Measurements from ENCODE around the gene HSD17B1.

The HSD17B1 gene

DNA sequence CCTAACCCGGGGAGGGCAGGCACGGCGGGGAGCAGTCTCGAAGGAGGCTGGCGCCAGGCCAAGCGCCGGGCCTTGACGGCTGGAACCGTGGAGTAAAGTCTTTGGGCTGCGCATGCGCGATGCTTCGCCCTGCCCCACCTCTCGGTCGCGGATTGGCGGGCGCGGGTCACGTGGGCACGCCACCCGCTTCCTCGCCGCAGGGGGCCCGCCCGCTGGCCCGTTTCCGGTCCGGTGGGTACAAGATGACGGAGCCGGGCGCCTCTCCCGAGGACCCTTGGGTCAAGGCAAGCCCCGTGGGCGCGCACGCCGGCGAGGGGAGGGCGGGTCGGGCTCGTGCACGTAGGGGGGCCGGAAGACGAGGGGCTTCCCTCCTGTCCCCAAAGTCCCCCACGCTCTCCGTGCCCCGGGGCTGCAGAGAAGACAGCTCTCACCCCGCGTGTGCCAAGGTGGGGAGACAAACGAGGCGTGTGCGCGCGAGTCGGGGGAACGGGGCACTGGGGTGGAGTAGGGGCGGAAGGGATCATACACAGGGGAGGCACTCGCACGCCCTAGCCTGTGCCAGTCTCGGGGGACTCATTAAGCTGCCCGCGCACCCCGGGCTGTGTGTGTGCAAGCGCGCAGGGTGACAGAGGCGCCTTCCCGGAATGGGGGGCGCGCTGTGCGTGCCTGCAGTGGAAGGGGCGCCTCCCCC is 14.3 kb downstream of the HSD17B1 start, which contains the start of gene MLX:
Gene MLX (plus strand): TSS at position 218 of the 691 bp plus-strand sequence. CDS start 25 bp downstream, at position 243.
- DNase-seq (ENCODE audit: low read depth): peak; percentile 89

DNA sequence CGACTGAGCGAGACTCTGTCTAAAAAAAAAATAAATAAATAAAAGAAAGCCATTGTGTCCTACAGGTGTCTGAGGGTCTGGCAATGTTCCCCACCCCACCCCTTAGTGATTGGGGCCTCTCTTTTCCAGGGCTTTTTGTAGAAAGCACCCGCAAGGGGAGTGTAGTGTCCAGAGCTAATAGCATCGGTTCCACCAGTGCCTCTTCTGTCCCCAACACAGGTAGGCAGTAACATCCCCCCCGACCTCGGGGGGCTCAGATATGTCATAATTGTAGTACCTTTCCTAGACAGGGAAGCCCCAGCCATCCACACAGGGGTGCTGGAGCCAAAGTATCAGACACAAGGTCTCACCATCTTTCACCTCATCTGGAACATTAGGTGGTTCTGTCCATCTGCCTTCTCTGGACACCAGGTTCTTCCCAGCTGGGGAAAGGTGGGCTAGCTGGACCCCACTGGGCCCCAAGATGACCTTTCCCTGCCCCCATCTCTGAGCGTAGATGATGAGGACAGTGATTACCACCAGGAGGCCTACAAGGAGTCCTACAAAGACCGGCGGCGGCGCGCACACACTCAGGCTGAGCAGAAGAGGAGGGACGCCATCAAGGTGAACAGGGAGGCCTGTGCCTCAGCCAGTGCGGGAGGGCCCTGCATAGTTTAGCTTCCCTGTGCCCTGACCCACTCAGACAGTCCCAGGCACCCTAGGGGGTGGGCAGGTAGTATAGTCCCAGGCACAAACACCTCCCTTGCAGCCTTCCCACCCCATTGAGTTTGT is 15.8 kb downstream of the HSD17B1 start:
- no peak for DNase-seq (ENCODE audit: low read depth)

DNA sequence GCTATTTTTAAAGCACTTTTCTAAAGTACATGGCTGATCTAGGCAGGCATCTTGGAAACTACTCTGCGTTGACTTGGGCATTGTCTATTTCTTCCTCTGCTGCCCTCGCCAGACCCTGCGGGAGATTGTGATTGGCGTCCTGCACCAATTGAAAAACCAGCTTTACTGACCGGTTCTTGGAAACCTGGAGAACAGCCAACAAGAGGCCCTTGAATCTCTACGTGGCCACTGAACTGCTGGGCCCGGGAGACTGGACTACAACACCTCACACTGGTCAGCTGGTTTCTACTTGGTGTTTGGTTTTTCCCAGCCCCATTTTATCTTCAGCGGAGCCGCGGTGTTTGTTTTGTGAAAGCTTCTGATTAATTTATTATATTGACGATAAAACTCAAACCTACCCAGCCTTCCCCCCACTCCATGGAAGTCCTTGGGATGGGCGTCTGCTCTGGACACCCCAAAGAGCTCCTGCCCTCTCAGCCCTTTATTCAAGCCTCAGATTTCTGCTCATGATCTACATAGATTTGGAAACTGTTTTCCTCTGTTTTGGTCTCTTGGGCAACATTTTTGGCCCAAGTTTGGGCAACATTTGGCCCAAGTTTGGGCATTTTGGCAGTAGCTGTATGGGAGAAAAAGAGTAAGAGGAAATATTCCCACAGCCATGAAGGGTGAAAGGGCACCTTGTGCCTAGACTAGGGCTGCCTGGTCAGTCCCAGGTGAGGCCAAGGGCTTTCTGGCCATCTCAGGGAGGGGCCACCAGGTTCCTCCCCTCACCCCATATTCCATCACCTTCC is 18.9 kb downstream of the HSD17B1 start:
- DNase-seq (ENCODE audit: low read depth): no peak

DNA sequence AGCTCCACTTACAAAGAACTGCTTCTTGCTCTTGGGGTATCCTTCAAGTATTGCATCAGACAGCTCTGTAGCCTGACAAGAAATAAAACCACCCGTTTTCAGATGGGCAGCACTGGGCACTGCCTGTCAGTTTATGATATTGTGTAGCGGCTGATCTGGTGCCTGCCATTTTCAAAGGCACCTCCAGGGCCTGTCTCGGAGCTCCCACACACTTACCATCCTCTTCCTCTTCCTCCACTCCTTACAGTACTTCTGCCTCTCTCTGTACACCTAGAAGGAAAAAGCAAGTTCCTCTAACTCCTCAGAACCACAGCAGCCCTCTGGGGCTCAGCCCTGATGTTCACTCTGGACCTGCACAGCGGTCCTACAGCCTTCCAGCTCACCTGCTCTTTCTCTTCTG is 20.4 kb downstream of the HSD17B1 start:
- DNase-seq (ENCODE audit: low read depth): no peak

DNA sequence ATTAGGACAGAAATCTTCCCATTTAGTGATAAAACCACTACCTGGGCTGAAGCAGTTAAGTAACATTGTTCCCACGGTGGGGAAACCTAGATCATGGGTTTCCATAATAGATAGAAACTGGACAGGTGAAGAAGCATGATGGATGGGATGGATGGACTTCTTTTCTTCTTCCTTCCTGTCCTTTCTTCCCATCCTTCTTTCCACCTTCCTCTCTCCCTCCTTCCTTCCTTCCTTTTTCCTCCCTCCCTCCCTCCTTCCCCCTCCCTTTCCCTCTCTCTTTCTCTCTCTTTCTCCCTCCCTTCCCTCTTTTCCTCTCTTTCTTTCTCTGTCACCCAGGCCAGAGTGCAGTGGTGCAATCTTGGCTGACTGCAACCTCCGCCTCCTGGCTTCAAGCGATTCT is 21.7 kb downstream of the HSD17B1 start:
- DNase-seq (ENCODE audit: low read depth): no peak

DNA sequence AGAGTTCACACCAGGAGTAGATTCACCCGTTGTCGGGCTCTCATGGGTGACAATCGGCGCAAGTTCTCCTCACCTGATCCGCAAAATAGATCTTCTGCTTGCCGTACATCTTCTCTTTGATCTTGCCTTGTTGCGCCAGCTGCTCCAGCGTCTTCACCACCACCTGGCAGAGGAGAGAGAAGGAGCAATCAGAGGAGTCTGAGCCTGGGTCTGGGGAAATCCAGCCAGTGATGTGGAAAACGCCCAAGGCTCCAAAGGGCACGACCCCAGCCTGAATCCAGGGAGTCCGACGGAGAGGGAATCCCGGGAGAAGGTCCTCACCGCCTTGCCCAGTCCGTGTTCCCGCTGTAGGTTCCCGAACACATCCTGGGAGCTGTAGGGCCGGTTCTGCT is 24.4 kb downstream of the HSD17B1 start:
- DNase-seq (ENCODE audit: low read depth): no peak

DNA sequence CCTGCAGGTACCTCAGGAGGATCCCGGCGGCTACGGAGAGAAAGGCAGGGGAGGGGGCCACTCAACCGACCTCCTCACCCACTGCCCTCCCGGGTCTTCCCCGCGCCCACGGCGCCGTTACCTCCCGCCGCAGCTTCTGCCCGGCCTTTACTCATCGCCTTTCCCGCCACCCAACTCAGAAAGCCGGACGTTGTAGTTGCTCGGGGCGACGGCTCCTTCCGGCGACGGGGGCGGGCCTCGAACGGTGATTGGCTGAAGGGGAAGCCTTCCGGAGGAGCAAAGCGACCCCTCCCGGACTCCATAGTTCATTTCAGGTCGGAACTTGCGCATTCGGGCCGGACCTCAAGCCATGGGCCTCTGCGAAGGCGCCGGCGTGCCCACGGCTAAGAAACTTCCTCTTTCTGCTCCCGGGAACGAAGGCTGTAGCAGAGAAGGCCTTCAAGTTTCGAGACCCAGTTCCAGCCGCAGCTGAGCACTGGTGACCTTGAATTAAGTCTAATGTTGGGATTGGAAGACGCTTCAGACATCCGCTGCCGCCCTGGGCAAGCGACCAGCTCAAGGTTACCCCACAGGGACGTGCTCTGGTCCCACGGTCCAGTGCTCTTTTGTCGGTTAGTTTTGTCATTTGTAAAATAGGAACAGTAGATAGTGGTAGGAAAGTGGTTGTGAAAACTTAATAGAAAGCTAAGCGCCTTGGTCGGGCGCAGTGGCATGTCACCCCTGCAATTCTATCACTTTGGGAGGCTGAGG is 25.0 kb downstream of the HSD17B1 start, which contains the start of gene PSMC3IP:
Gene PSMC3IP (minus strand): TSS at position 198 of the 750 bp plus-strand sequence. CDS start 43 bp downstream, at position 155.
- peak; percentile 93 for DNase-seq (ENCODE audit: low read depth)

DNA sequence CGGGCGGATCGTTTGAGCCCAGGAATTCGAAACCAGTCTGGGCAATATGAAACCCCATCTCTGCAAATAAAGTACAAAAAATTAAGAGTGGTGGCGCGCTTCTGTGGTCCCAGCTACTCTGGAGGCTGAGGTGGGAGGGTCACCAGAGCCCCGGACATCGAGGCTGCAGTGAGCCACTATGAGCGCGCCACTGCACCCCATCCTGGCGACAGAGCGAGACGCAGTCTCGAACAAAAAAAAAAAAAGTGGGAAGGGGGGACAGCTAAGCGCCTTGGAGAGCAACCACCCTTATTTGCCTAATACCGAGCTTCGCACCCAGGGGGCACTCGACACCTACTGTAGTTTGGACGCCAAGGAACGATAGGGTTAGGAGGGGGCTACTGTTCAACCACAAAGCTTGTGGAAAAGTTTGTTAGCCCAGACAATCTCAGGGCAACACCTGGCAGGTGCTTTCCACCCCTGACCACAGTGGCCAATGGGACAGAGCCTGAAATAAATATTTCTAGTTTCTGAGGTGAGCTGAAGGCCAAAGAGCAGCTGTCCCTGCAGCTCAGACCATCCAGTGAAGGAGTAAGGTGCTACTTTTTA is 25.7 kb downstream of the HSD17B1 start:
- peak; percentile 61 for DNase-seq (ENCODE audit: low read depth)

DNA sequence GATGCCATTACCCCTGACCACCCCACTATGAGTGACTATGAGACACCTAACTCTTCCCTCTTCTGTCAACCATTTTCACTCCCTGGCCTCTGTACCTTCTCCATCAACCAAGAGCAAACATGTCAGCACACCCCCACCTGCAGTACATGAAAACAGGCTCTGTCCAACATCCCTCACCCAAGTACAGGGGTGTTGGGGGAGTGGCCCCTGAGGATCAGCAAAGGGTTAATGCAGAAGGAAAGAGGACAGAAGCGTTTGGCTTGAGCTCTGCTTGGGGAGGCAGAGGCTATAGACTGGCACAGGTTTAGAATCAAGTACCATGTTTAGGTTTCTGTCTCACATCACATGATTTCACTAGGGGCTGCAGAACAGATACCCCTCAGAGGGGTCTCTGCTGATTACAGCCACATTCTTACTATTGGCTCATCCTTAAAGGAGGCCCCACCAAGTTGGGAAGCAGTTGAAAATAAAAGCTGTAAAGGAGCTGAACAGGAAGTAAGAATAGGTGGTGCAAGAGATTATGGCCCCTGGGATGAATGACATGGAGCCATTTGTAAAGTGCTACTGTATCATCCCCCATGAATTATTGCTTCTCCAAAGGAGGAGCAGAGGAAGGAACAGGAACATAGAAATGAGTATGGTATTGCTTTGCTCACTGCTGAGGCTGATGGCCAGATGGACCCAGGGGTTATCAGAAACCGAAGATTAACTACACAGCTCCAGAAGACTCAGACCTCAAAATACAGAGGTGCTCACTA is 27.2 kb downstream of the HSD17B1 start:
- DNase-seq (ENCODE audit: low read depth): no peak

DNA sequence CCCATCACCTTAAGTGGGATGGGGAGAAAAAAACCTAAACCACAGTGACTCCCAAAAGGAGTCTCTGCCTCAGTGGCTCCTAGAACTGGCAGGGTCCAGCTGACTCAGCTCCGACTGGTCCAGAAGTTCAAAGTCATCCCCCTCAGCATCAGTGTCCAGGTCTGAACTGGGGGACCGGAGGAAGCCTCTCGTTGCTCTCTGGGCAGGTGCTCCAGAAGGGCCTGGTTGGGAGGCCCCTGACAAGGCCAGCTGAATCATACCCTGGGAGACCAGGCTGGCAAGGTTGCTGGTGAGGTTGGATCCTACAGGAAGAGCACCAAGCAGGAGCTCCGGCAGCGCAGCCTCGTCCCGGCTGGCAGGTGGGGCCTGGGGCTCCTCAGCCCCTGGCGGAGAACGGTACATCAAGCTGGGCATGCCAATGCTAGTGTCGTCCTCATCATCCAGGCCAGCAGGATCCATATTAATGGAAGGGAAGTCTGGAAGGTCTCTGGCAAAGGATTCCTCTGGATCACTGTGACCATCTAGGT is 29.1 kb downstream of the HSD17B1 start:
- DNase-seq (ENCODE audit: low read depth): no peak

DNA sequence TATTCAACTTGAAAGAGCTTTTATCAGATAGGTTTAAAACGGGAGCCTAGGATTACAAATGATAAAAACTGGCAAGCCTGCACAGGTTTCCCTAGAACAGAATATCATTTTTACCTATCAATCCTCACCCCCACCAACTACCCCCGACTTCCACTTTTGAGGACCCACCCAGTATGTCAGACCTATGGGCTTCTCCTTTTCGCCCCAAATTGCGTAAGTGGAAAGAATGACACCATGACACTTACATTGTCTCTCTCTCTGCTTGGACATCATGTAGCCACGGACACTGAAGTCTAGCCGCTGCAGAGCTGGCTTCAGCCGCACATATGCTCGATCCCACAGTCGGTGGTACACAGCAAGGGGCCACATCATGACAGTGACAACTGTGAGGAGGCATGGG is 32.2 kb downstream of the HSD17B1 start:
- no peak for DNase-seq (ENCODE audit: low read depth)

DNA sequence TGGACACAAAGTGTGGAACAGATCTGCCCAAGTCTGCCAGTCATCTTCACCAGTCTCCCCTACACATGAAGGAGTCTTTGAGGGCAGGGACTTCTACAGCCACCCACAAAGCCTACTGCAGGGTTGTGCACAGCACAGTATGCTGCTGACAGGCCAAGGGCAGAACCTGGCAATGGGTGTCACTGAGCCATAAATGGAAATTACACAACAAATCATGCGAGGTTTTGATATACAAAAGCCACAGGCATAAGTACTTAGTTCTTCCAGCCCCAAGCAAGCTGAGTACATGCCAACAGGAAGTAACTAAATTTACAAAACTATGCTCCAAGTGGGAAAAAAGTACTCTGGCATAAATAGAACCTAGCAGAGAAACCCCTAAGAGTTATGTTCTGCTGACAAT is 32.6 kb downstream of the HSD17B1 start:
- no peak for DNase-seq (ENCODE audit: low read depth)

DNA sequence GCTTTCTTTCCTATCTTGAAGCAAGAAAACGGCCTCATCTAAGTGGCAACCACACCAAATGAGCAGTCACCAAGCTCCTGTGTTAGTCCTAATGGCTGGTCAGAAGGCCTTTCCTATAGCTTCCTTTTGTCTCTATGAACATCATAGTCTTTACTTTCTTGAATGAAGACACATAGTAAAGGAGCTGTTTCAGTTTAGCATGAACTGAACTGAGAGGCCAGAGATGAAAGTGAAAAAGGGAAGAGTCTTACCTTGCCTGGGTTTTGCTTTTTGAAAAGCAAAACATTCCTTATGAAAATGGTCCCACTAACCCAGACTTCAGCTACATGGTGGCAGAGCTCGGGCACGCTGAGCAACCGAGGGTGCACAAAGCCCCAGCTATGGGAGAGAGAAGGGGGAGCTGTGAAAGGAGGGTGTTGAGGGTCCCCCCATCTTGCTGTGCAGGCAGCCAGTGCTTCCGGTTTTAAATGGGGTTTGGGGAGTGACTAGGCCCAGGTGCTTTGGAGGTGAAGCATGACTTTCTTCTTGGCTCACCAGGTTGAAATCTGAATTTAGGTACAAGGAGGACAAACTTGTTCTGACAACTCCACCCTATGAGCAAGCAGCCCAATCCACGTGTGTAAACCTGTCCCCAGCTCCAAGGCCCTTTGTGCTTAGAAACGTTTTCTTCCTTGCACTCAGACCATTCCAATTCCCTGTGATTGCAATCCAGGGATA is 33.9 kb downstream of the HSD17B1 start:
- DNase-seq (ENCODE audit: low read depth): no peak

DNA sequence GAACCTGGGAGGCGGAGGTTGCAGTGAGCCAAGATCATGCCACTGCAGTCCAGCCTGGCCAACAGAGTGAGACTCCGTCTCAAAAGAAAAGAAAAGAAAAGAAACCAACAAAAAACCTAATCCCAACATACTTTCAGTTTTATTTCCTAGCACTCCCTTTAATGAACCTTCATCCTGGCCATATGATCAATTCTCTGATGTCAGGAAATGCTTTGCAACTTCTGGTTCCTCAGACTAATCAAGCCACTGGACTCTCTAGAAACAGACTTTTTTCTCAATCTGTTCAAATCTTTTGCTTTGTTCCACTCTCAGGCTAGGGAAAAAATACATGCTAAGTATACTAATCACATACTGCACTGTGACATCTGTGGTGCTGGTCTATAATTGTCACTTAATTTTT is 38.2 kb downstream of the HSD17B1 start:
- no peak for DNase-seq (ENCODE audit: low read depth)

DNA sequence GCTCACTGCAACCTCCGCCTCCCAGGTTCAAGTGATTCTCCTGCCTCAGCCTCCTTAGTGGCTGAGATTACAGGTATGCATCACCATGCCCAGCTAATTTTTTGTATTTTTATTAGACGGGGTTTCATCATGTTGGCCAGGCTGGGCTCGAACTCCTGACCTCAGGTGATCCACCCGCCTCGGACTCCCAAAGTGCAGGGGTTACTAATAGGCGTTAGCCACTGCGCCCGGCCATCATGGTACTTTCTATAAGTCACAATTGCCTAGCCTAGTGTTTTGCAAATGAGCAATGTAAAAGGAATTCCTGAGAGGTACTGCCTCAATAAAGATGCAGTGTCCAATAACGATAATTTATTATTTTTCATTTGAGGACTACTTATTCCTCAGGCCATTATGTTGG is 38.7 kb downstream of the HSD17B1 start:
- DNase-seq (ENCODE audit: low read depth): no peak

DNA sequence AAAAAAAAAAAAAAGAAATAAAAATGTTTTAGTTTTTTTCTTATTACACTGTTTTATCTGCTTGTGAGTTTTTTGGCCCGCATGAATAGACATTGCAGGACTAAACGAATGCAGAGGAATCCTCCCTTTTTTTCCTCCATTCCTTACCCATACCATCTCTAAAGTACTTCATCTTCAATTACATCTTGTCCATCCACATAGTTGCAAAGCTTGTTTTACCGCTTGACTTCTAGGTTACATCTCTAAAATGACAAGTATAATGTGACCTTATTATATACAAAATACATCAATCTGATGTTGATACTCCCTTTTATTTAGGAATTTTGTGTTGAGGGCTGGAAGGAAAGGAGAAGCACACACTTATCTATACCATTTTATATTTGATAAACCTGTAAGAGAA is 43.7 kb downstream of the HSD17B1 start:
- DNase-seq (ENCODE audit: low read depth): no peak

DNA sequence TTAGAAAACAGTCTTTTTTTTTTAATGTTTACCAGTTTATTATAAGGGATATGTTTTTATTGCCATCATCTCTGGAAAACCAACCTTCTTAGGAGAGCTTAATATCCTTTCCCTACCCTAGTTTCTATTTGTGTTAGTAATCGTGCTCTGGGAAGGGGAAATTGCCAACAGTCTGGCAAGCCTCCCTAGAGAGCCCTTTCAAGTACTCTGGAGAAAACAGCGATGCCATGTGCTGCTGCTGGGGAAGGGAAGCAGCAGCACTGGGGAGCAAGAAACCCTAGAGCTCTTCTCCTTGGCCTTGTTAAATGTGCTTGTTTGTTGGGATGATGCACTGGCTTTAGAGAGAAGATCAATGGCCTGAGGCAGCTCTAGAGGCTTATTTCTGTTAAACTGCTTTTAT is 46.2 kb downstream of the HSD17B1 start:
- no peak for DNase-seq (ENCODE audit: low read depth)

DNA sequence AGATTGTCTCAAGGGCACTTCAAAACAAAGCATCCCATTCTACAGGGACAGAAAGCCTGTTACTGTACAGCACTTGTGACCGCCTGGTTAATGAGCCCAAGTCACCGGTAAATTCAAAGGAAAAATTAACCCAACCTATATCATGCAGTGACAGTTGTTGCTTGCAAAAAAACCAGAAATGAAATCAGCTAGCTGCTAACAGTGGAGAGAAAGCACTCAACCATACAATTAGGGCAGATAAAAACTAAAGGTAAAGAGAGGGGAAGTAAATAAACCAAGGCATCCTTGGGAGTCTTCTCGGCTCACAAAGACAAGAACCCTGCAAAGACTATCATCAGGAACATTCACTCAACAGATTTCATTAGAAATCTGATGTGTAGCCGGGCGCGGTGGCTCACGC is 50.6 kb downstream of the HSD17B1 start:
- DNase-seq (ENCODE audit: low read depth): no peak

All from activated T-cell treated with anti-CD3 and anti-CD28 coated beads for 24 hours (primary cell).